Fibroblast of lung (primary cell): ENCODE results near the gene LMX1A.

Experiments used
- EZH2 ChIP-seq: IDR thresholded peaks from 2 replicates; pipeline ENCODE4 v1.5.1; 2012; ENCODE audit warnings: low read length, control low read depth, mild to moderate bottlenecking; ENCODE audit errors: missing control alignments
- TF ChIP-seq, protein P1 (sequence below), 2 donors: IDR thresholded peaks in 1 of 2; conservative IDR thresholded peaks in 1 of 2; 1 replicate in 1 of 2; 2 replicates in 1 of 2; pipeline ENCODE4 v1.5.1; 2011 to 2012; ENCODE audit warnings: low read length in 2 of 2, control low read depth in 1 of 2, inconsistent platforms in 1 of 2, low read depth in 1 of 2, mild to moderate bottlenecking in 1 of 2

DNA sequence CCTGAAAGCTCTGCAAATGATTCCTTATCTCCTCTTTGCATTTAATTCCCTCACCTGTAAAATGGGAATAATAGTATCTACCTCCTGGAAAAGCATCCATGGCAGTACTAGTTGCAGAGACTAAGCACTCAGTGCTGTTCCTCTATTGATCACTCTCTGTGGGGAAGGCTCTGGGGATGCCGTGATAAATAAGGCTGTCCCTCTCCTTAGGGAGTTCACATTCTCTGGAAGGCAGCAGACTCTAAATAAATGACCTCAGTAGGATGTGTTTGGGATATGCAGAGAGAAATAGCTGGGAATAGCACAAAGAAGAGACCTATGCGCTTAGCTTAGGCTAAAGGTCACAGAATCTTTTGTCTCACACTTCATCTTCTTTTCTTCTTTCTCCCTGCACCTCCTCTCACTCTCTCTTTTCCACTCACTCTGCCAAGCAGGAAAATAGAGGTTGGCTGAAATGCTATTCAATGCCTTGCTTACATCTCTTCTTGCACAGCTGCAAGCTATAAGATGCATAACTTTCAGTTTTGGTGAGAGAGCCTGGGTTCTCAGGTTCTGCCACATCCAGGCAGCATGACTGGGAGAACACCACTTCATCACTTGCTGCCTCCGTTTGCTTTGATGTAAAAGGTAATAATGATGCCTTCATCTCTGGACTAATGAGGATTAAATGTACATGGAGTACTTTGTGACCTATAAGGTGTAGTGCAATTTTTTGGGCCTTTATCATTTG is 101.5 kb downstream of the LMX1A start:
- TF ChIP-seq, protein P1, sequence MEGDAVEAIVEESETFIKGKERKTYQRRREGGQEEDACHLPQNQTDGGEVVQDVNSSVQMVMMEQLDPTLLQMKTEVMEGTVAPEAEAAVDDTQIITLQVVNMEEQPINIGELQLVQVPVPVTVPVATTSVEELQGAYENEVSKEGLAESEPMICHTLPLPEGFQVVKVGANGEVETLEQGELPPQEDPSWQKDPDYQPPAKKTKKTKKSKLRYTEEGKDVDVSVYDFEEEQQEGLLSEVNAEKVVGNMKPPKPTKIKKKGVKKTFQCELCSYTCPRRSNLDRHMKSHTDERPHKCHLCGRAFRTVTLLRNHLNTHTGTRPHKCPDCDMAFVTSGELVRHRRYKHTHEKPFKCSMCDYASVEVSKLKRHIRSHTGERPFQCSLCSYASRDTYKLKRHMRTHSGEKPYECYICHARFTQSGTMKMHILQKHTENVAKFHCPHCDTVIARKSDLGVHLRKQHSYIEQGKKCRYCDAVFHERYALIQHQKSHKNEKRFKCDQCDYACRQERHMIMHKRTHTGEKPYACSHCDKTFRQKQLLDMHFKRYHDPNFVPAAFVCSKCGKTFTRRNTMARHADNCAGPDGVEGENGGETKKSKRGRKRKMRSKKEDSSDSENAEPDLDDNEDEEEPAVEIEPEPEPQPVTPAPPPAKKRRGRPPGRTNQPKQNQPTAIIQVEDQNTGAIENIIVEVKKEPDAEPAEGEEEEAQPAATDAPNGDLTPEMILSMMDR (conservative IDR thresholded peaks at IDR 0.05 in 1 of 2, IDR thresholded peaks at IDR 0.05 in 1 of 2; ENCODE audit: low read depth in 1 of 2, low read length in 2 of 2): no peak
- no peak for TF ChIP-seq EZH2
